IPS-15b (cell line): ENCODE results near the gene PRKCI.
"Not testable (repeated sequence)": the region's sequence is repeated elsewhere in the genome, so short reads cannot be mapped to it uniquely, and the experiment has no call there.

Experiments used
- H3K27me3 ChIP-seq: one replicate; pipeline ENCODE4 v1.6.1; 2013; ENCODE audit warnings: low read length; ENCODE audit not compliant: control insufficient read depth, insufficient read depth
- H3K36me3 ChIP-seq: one replicate; pipeline ENCODE4 v1.6.1; 2013; ENCODE audit warnings: low read length; ENCODE audit not compliant: control insufficient read depth, insufficient read depth
- H3K4me1 ChIP-seq: one replicate; pipeline ENCODE4 v1.6.1; 2013; ENCODE audit warnings: mild to moderate bottlenecking, low read length; ENCODE audit not compliant: control insufficient read depth, insufficient read depth
- H3K4me3 ChIP-seq: one replicate; pipeline ENCODE4 v1.5.1; 2013; ENCODE audit warnings: low read depth, low read length
- H3K9ac ChIP-seq: one replicate; pipeline ENCODE4 v1.6.1; 2013; ENCODE audit warnings: low read depth, mild to moderate bottlenecking, low read length
- H3K9me3 ChIP-seq: one replicate; pipeline ENCODE4 v1.6.1; 2013; ENCODE audit warnings: mild to moderate bottlenecking, low read length; ENCODE audit not compliant: control insufficient read depth, insufficient read depth

PRKCI gene

GRCh38 chr3:170269673-170270254, 47.5 kb downstream of the PRKCI start:
- H3K4me1 ChIP-seq, H3K9me3 ChIP-seq, H3K36me3 ChIP-seq, H3K4me3 ChIP-seq, H3K9ac ChIP-seq, H3K27me3 ChIP-seq: not testable (repeated sequence)

- Histone ChIP-seq H3K9ac (no peak overlapping the region), H3K36me3 (no peaks in the 10 kb centered on the region), H3K27me3 (no peaks in the 10 kb centered on the region), H3K4me1 (no peaks in the 10 kb centered on the region), H3K4me3 (no peak overlapping the region), H3K9me3 (no peaks in the 10 kb centered on the region)
These were observed 48.2 kb downstream of the PRKCI start for GRCh38 chr3:170270282-170270881.

- Histone ChIP-seq H3K27me3 (no peaks in the 10 kb centered on the region), H3K4me3 (no peak overlapping the region), H3K4me1 (no peaks in the 10 kb centered on the region), H3K9me3 (no peaks in the 10 kb centered on the region), H3K36me3 (peaks cover 13% of the 10 kb centered on the region), H3K9ac (no peak overlapping the region)
These were observed 52.4 kb downstream of the PRKCI start for GRCh38 chr3:170274641-170275040.

- Histone ChIP-seq H3K36me3 (peaks cover 13% of the 10 kb centered on the region), H3K9ac (no peak overlapping the region), H3K27me3 (no peaks in the 10 kb centered on the region)
These were observed 53.6 kb downstream of the PRKCI start for GRCh38 chr3:170275832-170276231.

GRCh38 chr3:170277311-170277710, 55.1 kb downstream of the PRKCI start:
- not testable (repeated sequence) for H3K4me1 ChIP-seq, H3K4me3 ChIP-seq, H3K27me3 ChIP-seq, H3K9ac ChIP-seq, H3K9me3 ChIP-seq
- peaks cover 13% of the 10 kb centered on the region for H3K36me3 ChIP-seq

More at GRCh38 chr3:170275832-170276231, 53.6 kb downstream of the PRKCI start:
- no peaks in the 10 kb centered on the region for H3K4me1 ChIP-seq
- H3K4me3 ChIP-seq = no peak overlapping the region
- no peaks in the 10 kb centered on the region for H3K9me3 ChIP-seq

GRCh38 chr3:170277833-170278580, 55.8 kb downstream of the PRKCI start:
- peaks cover 13% of the 10 kb centered on the region for H3K36me3 ChIP-seq
- H3K9ac ChIP-seq = no peak overlapping the region
- no peaks in the 10 kb centered on the region for H3K9me3 ChIP-seq
- no peak overlapping the region for H3K4me3 ChIP-seq
- H3K4me1 ChIP-seq = no peaks in the 10 kb centered on the region
- H3K27me3 ChIP-seq = no peaks in the 10 kb centered on the region

GRCh38 chr3:170278627-170279026, 56.4 kb downstream of the PRKCI start:
- peaks cover 13% of the 10 kb centered on the region for H3K36me3 ChIP-seq
- H3K4me3 ChIP-seq = no peak overlapping the region
- no peak overlapping the region for H3K9ac ChIP-seq
- H3K4me1 ChIP-seq = no peaks in the 10 kb centered on the region
- no peaks in the 10 kb centered on the region for H3K9me3 ChIP-seq
- H3K27me3 ChIP-seq = no peaks in the 10 kb centered on the region

GRCh38 chr3:170290194-170290593, 68.0 kb downstream of the PRKCI start:
- peaks cover 4% of the 10 kb centered on the region for H3K36me3 ChIP-seq

GRCh38 chr3:170295586-170295985, 73.4 kb downstream of the PRKCI start:
- no peak overlapping the region for H3K4me3 ChIP-seq
- peaks cover 9% of the 10 kb centered on the region for H3K36me3 ChIP-seq
- no peaks in the 10 kb centered on the region for H3K9me3 ChIP-seq
- H3K27me3 ChIP-seq = no peaks in the 10 kb centered on the region
- no peak overlapping the region for H3K9ac ChIP-seq
- H3K4me1 ChIP-seq = no peaks in the 10 kb centered on the region

More at GRCh38 chr3:170290194-170290593, 68.0 kb downstream of the PRKCI start:
- no peak overlapping the region for H3K9ac ChIP-seq
- H3K9me3 ChIP-seq = no peaks in the 10 kb centered on the region
- no peaks in the 10 kb centered on the region for H3K27me3 ChIP-seq
- no peak overlapping the region for H3K4me3 ChIP-seq
- no peaks in the 10 kb centered on the region for H3K4me1 ChIP-seq

- H3K4me1 ChIP-seq = no peaks in the 10 kb centered on the region
- H3K9me3 ChIP-seq = no peaks in the 10 kb centered on the region
- no peak overlapping the region for H3K4me3 ChIP-seq
- H3K27me3 ChIP-seq = no peaks in the 10 kb centered on the region
- peaks cover 9% of the 10 kb centered on the region for H3K36me3 ChIP-seq
- no peak overlapping the region for H3K9ac ChIP-seq
These were observed 74.5 kb downstream of the PRKCI start for GRCh38 chr3:170296703-170297102.

GRCh38 chr3:170301405-170301804, 79.2 kb downstream of the PRKCI start:
- Histone ChIP-seq H3K4me1 (no peaks in the 10 kb centered on the region), H3K36me3 (peaks cover 5% of the 10 kb centered on the region), H3K9ac (no peak overlapping the region)

GRCh38 chr3:170302008-170302407, 79.8 kb downstream of the PRKCI start:
- no peak overlapping the region for H3K4me3 ChIP-seq
- H3K9ac ChIP-seq = no peak overlapping the region
- H3K36me3 ChIP-seq = peaks cover 5% of the 10 kb centered on the region
- no peaks in the 10 kb centered on the region for H3K4me1 ChIP-seq
- H3K27me3 ChIP-seq = no peaks in the 10 kb centered on the region
- no peaks in the 10 kb centered on the region for H3K9me3 ChIP-seq

More at GRCh38 chr3:170301405-170301804, 79.2 kb downstream of the PRKCI start:
- Histone ChIP-seq H3K27me3 (no peaks in the 10 kb centered on the region), H3K9me3 (no peaks in the 10 kb centered on the region), H3K4me3 (no peak overlapping the region)
